MM.1S (cell line): Measurements from ENCODE around the gene LHFPL2.

ENCODE experiments used
- CTCF ChIP-seq: fragments of 300-600 bp; sonication (generic); IDR thresholded peaks from 2 replicates; pipeline ENCODE4 v1.5.1; 2016; ENCODE audit warnings: antibody characterized with exemption, low read length, mixed read lengths
- EZH2 ChIP-seq: fragments of 300-600 bp; sonication (generic); optimal IDR thresholded peaks from 2 replicates; pipeline ENCODE3; 2017; ENCODE audit warnings: low read depth, mild to moderate bottlenecking, antibody characterized with exemption, low read length, mixed read lengths

GRCh38 chr5:78568212-78568611 is 80.4 kb downstream of the LHFPL2 start:
- no peak for TF ChIP-seq CTCF
- TF ChIP-seq EZH2: no peak
